Measurements from ENCODE around the gene SLC39A11.

SLC39A11 gene

GRCh38 chr17:73123606-73124320 lies 31.3 kb upstream of the SLC39A11 start:
- POLR2A ChIA-PET = no interaction called here
- CTCF ChIA-PET = no interaction called here
- no peak for TF ChIP-seq TARDBP (IDR thresholded peaks at IDR 0.05)
- TF ChIP-seq NFRKB (IDR thresholded peaks at IDR 0.05) = no peak
- no peak for TF ChIP-seq BHLHE40 (IDR thresholded peaks at IDR 0.05; ENCODE audit: borderline replicate concordance)
- TF ChIP-seq LEF1 (IDR thresholded peaks at IDR 0.05; ENCODE audit: borderline replicate concordance) = no peak
- TF ChIP-seq FOXM1 (IDR thresholded peaks at IDR 0.05; ENCODE audit: borderline replicate concordance) = no peak
- TF ChIP-seq FOXK2 (IDR thresholded peaks at IDR 0.05) = no peak
- no peak for TF ChIP-seq ARNT (IDR thresholded peaks at IDR 0.05)
- TF ChIP-seq PKNOX1 (IDR thresholded peaks at IDR 0.05) = no peak
- no peak for DNase-seq (ENCODE audit: extremely low spot score)

GRCh38 chr17:73122953-73123605 lies 30.6 kb upstream of the SLC39A11 start:
- no peak for TF ChIP-seq NFRKB (IDR thresholded peaks at IDR 0.05)
- TF ChIP-seq SP1 (IDR thresholded peaks at IDR 0.05) = no peak
- no peak for TF ChIP-seq ELF4 (IDR thresholded peaks at IDR 0.05)
- TF ChIP-seq TARDBP (IDR thresholded peaks at IDR 0.05) = no peak
- TF ChIP-seq HDGF (IDR thresholded peaks at IDR 0.05; ENCODE audit: borderline replicate concordance) = no peak
- TF ChIP-seq PKNOX1 (IDR thresholded peaks at IDR 0.05) = no peak
- no peak for TF ChIP-seq BHLHE40 (IDR thresholded peaks at IDR 0.05; ENCODE audit: borderline replicate concordance)
- TF ChIP-seq FOXM1 (IDR thresholded peaks at IDR 0.05; ENCODE audit: borderline replicate concordance) = no peak
- TF ChIP-seq CTBP1 (IDR thresholded peaks at IDR 0.05; ENCODE audit: borderline replicate concordance) = no peak
- TF ChIP-seq SUZ12 (IDR thresholded peaks at IDR 0.05) = no peak
- TF ChIP-seq L3MBTL2 (conservative IDR thresholded peaks at IDR 0.05) = no peak
- TF ChIP-seq LEF1 (IDR thresholded peaks at IDR 0.05; ENCODE audit: borderline replicate concordance) = no peak
- no peak for TF ChIP-seq ZNF384 (IDR thresholded peaks at IDR 0.05)
- DNase-seq (ENCODE audit: extremely low spot score) = no peak
- ChIA-PET POLR2A (interaction anchor here (0.8 kb wide), 1 partner anchor 8 kb away, joined by 3 read pairs; no protein-coding TSS in a partner anchor), CTCF (no interaction called here)

GRCh38 chr17:73121506-73121905 lies 29.0 kb upstream of the SLC39A11 start:
- CTCF ChIA-PET = no interaction called here
- no peak for TF ChIP-seq BHLHE40 (IDR thresholded peaks at IDR 0.05; ENCODE audit: borderline replicate concordance)
- no peak for TF ChIP-seq FOXM1 (IDR thresholded peaks at IDR 0.05; ENCODE audit: borderline replicate concordance)
- TF ChIP-seq NFRKB (IDR thresholded peaks at IDR 0.05) = no peak
- POLR2A ChIA-PET = no interaction called here
- DNase-seq (ENCODE audit: extremely low spot score) = no peak

- DNase-seq (ENCODE audit: extremely low spot score) = no peak
- TF ChIP-seq TARDBP (IDR thresholded peaks at IDR 0.05) (no peak), LEF1 (IDR thresholded peaks at IDR 0.05; ENCODE audit: borderline replicate concordance) (no peak), FOXM1 (IDR thresholded peaks at IDR 0.05; ENCODE audit: borderline replicate concordance) (no peak), HDGF (IDR thresholded peaks at IDR 0.05; ENCODE audit: borderline replicate concordance) (no peak), ZNF384 (IDR thresholded peaks at IDR 0.05) (no peak), SUZ12 (IDR thresholded peaks at IDR 0.05) (no peak), L3MBTL2 (conservative IDR thresholded peaks at IDR 0.05) (no peak), CTBP1 (IDR thresholded peaks at IDR 0.05; ENCODE audit: borderline replicate concordance) (no peak), SP1 (IDR thresholded peaks at IDR 0.05) (no peak), ELF4 (IDR thresholded peaks at IDR 0.05) (no peak), PKNOX1 (IDR thresholded peaks at IDR 0.05) (no peak), FOXA1 (IDR thresholded peaks at IDR 0.05) (no peak), ARNT (IDR thresholded peaks at IDR 0.05) (no peak), BHLHE40 (IDR thresholded peaks at IDR 0.05; ENCODE audit: borderline replicate concordance) (no peak), NFRKB (IDR thresholded peaks at IDR 0.05) (no peak), FOXK2 (IDR thresholded peaks at IDR 0.05) (no peak)
- CTCF ChIA-PET = no interaction called here
- POLR2A ChIA-PET = no interaction called here
These were observed 27.1 kb upstream of the SLC39A11 start for GRCh38 chr17:73119631-73120030.

- ChIA-PET CTCF (interaction anchor here (0.6 kb wide), 1 partner anchor 580 kb away, joined by 3 read pairs; no protein-coding TSS in a partner anchor), POLR2A (no interaction called here)
- no peak for DNase-seq (ENCODE audit: extremely low spot score)
- TF ChIP-seq BHLHE40 (IDR thresholded peaks at IDR 0.05; ENCODE audit: borderline replicate concordance) (no peak), L3MBTL2 (conservative IDR thresholded peaks at IDR 0.05) (no peak), PKNOX1 (IDR thresholded peaks at IDR 0.05) (no peak), HDGF (IDR thresholded peaks at IDR 0.05; ENCODE audit: borderline replicate concordance) (no peak), LEF1 (IDR thresholded peaks at IDR 0.05; ENCODE audit: borderline replicate concordance) (no peak), ARNT (IDR thresholded peaks at IDR 0.05) (no peak)
These were observed 26.5 kb upstream of the SLC39A11 start for GRCh38 chr17:73118951-73119391.
